HG03354 (cell line): ENCODE measurements around the gene CCS.
A peak's percentile ranks its signal among the peaks of the same experiment; 100 is the strongest.
"Not testable (repeated sequence)": the region's sequence is repeated elsewhere in the genome, so short reads cannot be mapped to it uniquely, and the experiment has no call there.

Experiments
- ATAC-seq: cut with Tn5 transposase; IDR thresholded peaks from one replicate; pipeline ENCODE4 v1.9.1; 2021; ENCODE audit warnings: mild to moderate bottlenecking; ENCODE audit not compliant: unreplicated experiment, poor library complexity, severe bottlenecking

CCS gene

GRCh38 chr11:66592457-66593302 lies at the start of gene CCS, which contains the start of gene CCDC87:
Gene CCS, plus strand, starts transcription at chr11:66593185. Its CDS starts 77 bp downstream, at chr11:66593262.
Gene CCDC87, minus strand, starts transcription at chr11:66593063. Its CDS starts 48 bp downstream, at chr11:66593015.
- peak; percentile 94 for ATAC-seq

GRCh38 chr11:66543263-66544107 lies 49.5 kb upstream of the CCS start:
- no peak for ATAC-seq

GRCh38 chr11:66544952-66545351 lies 48.0 kb upstream of the CCS start:
- not testable (repeated sequence) for ATAC-seq

- peak; percentile 92 for ATAC-seq
These were observed 47.2 kb upstream of the CCS start, which contains the start of gene ZDHHC24 for GRCh38 chr11:66545701-66546367. Gene ZDHHC24, minus strand, starts transcription at chr11:66546048. Its CDS starts 45 bp downstream, at chr11:66546003.

GRCh38 chr11:66546368-66546965 lies 46.5 kb upstream of the CCS start, which contains the start of gene ACTN3:
Gene ACTN3, plus strand, starts transcription at chr11:66546903. Its CDS starts 35 bp downstream, at chr11:66546938.
- no peak for ATAC-seq

GRCh38 chr11:66546966-66547661 lies 45.9 kb upstream of the CCS start:
- ATAC-seq: no peak

GRCh38 chr11:66547662-66548009 lies 45.3 kb upstream of the CCS start:
- no peak for ATAC-seq

GRCh38 chr11:66548041-66548440 lies 44.9 kb upstream of the CCS start:
- no peak for ATAC-seq

GRCh38 chr11:66548774-66549630 lies 44.0 kb upstream of the CCS start:
- no peak for ATAC-seq

- ATAC-seq: no peak
These were observed 43.3 kb upstream of the CCS start for GRCh38 chr11:66549696-66550095.

GRCh38 chr11:66550887-66551286 lies 42.1 kb upstream of the CCS start:
- ATAC-seq: no peak

- ATAC-seq: no peak
These were observed 38.4 kb upstream of the CCS start for GRCh38 chr11:66554602-66555001.

GRCh38 chr11:66555416-66555815 lies 37.6 kb upstream of the CCS start:
- ATAC-seq: no peak

GRCh38 chr11:66556086-66556485 lies 36.9 kb upstream of the CCS start:
- ATAC-seq: no peak

GRCh38 chr11:66557733-66558326 lies 35.2 kb upstream of the CCS start:
- ATAC-seq: no peak

GRCh38 chr11:66559142-66559865 lies 33.7 kb upstream of the CCS start:
- ATAC-seq: no peak
